Breast epithelium (tissue), 3 donors: ENCODE data around the gene SBNO1.

Experiments
- CTCF ChIP-seq, 3 donors: fragments of 450-650 bp; IDR thresholded peaks; one replicate each; pipeline ENCODE4 v1.5.1; 2016 to 2017; ENCODE audit warnings: antibody characterized with exemption in 3 of 3, mild to moderate bottlenecking in 3 of 3, moderate library complexity in 3 of 3
- POLR2A ChIP-seq: fragments of 450-650 bp; IDR thresholded peaks from one replicate; pipeline ENCODE4 v1.6.1; 2016; ENCODE audit warnings: antibody characterized with exemption, mild to moderate bottlenecking, moderate library complexity

DNA sequence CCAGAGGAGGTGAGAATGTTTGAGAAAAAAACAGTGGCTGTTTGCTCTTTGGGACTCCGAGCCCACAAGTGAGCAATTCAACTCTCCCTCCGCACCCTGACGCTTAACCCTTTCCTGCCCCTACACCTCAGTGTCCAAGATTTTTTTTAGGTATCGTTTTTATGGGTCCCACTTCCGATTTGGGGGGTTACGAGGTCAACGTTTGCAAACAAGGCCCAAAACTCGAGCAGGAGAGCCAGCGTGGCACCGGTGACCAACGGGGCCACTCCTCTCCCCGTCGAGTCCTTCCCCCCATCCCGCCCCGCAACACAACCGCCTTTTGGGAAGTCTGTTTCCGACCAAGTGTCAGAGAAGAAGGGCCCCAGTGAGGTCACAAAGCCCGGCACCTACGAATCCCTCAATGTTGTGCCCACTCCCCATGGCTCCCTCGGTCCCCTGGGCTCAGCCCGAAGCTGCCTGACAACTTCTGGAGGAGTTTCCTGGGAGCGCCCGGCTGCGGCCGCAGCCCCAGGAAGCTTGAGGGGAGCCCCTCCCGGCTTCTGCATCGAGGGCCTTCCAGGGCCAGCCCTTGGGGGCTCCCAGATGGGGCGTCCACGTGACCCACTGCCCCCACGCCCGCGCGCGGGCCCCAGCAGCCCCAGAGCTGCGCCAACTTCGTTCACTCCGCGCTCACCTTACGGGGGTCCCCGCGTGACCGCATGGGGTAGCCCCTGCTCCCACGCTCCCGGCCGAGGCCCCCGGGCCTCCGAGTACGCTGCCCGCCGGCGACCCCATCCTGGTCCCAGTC lies 94.2 kb downstream of the SBNO1 start:
- TF ChIP-seq CTCF (IDR thresholded peaks at IDR 0.05) (no peak), POLR2A (no peak)
